HG02970 (cell line): ENCODE results near the gene MKI67.
"Not testable (repeated sequence)": the region's sequence is repeated elsewhere in the genome, so short reads cannot be mapped to it uniquely, and the experiment has no call there.

ENCODE experiments used
- ATAC-seq: cut with Tn5 transposase; IDR thresholded peaks from one replicate; pipeline ENCODE4 v1.9.1; 2021; ENCODE audit warnings: mild to moderate bottlenecking, moderate library complexity, moderate number of reproducible peaks; ENCODE audit not compliant: unreplicated experiment, low FRiP score

Gene MKI67

GRCh38 chr10:128149267-128150014 is 23.2 kb upstream of the MKI67 start:
- ATAC-seq = no peak

- no peak for ATAC-seq
These were observed 21.4 kb upstream of the MKI67 start for GRCh38 chr10:128147669-128148068.

- ATAC-seq = no peak
These were observed 20.8 kb upstream of the MKI67 start for GRCh38 chr10:128147064-128147463.

- no peak for ATAC-seq
These were observed 18.3 kb upstream of the MKI67 start for GRCh38 chr10:128144547-128144946.

GRCh38 chr10:128143531-128143930 is 17.3 kb upstream of the MKI67 start:
- no peak for ATAC-seq

GRCh38 chr10:128140425-128140824 is 14.2 kb upstream of the MKI67 start:
- no peak for ATAC-seq

- not testable (repeated sequence) for ATAC-seq
These were observed 12.2 kb upstream of the MKI67 start for GRCh38 chr10:128138429-128138828.

GRCh38 chr10:128137877-128138276 is 11.7 kb upstream of the MKI67 start:
- ATAC-seq = no peak

- no peak for ATAC-seq
These were observed 3.8 kb upstream of the MKI67 start for GRCh38 chr10:128130051-128130450.

- ATAC-seq = no peak
These were observed 2.4 kb upstream of the MKI67 start for GRCh38 chr10:128128582-128128981.

- ATAC-seq = no peak
These were observed 743 bp downstream of the MKI67 start for GRCh38 chr10:128125416-128125943.

GRCh38 chr10:128124813-128125403 is 1.3 kb downstream of the MKI67 start:
- ATAC-seq = no peak

- no peak for ATAC-seq
These were observed 2.4 kb downstream of the MKI67 start for GRCh38 chr10:128123846-128124245.

- no peak for ATAC-seq
These were observed 3.3 kb downstream of the MKI67 start for GRCh38 chr10:128122931-128123330.

- no peak for ATAC-seq
These were observed 4.3 kb downstream of the MKI67 start for GRCh38 chr10:128121750-128122412.

GRCh38 chr10:128116851-128117615 is 9.2 kb downstream of the MKI67 start:
- no peak for ATAC-seq

- no peak for ATAC-seq
These were observed 10.0 kb downstream of the MKI67 start for GRCh38 chr10:128116187-128116586.

GRCh38 chr10:128115356-128115755 is 10.9 kb downstream of the MKI67 start:
- no peak for ATAC-seq

- no peak for ATAC-seq
These were observed 11.3 kb downstream of the MKI67 start for GRCh38 chr10:128114901-128115300.

GRCh38 chr10:128113026-128113425 is 13.2 kb downstream of the MKI67 start:
- no peak for ATAC-seq

GRCh38 chr10:128111696-128112095 is 14.5 kb downstream of the MKI67 start:
- ATAC-seq = no peak
